AG04450 (cell line): ENCODE results near the gene HMSD. TPM values are rescaled to one million over a fixed set of nuclear protein-coding genes. Genes with fewer than 3 reads are reported as not detected.
"Not testable (repeated sequence)": the region's sequence is repeated elsewhere in the genome, so short reads cannot be mapped to it uniquely, and the experiment has no call there.

Experiments
- CTCF ChIA-PET: fragments of 300-600, 350-600 bp; formaldehyde crosslinking; extraction: SDS; loops from one replicate; lab custom pipeline; 2022; ENCODE audit warnings: antibody characterized with exemption, inconsistent platforms; lab: Charles Lee
- POLR2A ChIA-PET: fragments of 350-600 bp; formaldehyde crosslinking; extraction: SDS; loops from one replicate; lab custom pipeline; 2021; ENCODE audit warnings: antibody characterized with exemption, inconsistent platforms; lab: Yijun Ruan, JAX
- DNase-seq: peaks from one replicate; pipeline ENCODE4 v3.0.0-alpha.2; 2011; ENCODE audit warnings: low read depth, low spot score
- H3K27ac ChIP-seq: one replicate; pipeline ENCODE4 v1.5.1; 2012; ENCODE audit warnings: low read depth, low read length, control low read depth
- H3K27me3 ChIP-seq: one replicate; pipeline ENCODE4 v1.6.0; 2012; ENCODE audit warnings: low read length; ENCODE audit not compliant: control insufficient read depth, insufficient read depth
- H3K4me3 ChIP-seq: 2 replicates; pipeline ENCODE4 v1.5.1; 2011; ENCODE audit warnings: mild to moderate bottlenecking, low read depth, low read length, control low read depth
- H3K9me3 ChIP-seq: 2 replicates; pipeline ENCODE4 v1.5.1; 2012; ENCODE audit warnings: low read length; ENCODE audit not compliant: control insufficient read depth, insufficient read depth
- polyA plus RNA-seq: library from polyadenylated mRNA; depleted of rRNA; stranded (reverse); fragments of >200 nt; gene quantifications from 2 replicates; pipeline ENCODE4 v1.2.3, GENCODE V29; 2011
- TF ChIP-seq, protein P1 (sequence below): IDR thresholded peaks from 2 replicates; pipeline ENCODE4 v1.5.1; 2011; ENCODE audit warnings: low read depth, low read length, control low read depth, inconsistent platforms

HMSD gene
- polyA plus RNA-seq, 1 experiment, result 0.63 TPM

DNA sequence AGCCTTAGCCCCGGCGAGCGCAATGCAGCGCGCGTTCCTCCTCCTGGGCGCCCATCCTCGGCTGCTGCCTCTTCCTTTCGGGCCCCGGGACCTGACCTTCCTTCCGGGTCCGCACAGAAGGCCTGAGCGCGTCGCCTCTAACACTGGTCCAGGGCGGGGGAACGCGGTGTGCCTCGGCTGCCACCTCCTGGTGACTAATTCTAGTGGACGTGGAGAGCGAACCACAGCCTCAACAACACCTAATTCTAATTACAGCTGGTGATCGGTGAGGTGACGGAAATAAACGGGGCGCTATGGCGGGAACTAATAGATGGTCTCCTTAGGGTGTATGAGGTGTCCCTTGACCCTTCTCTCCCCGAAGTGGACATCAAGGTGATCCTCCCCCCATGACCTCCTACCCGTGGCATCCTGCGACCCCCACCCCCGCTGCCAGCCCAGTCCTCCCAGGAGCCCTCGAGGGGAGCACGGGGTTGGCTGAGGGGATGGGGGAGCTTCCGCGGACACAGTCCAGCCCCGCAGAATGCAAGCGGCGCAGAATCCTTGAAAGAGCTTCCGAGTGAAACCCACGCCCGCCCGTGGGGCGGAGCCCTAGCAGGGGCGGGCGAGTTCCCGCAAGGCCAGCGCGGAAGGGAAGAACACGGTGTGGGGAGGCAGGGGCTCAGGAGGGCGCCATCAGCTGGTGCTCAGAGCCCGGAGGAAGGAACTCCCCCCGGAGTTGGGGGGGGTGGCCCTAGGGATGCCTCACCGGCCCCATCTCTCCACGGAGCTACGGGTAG lies 12.8 kb upstream of the HMSD start:
- Histone ChIP-seq H3K4me3 (peak overlapping the region; percentile 68), H3K9me3 (no peaks in the 10 kb centered on the region; the same call in 1 of the 2 replicates), H3K27me3 (peaks cover 12% of the 10 kb centered on the region), H3K27ac (no peak overlapping the region)
- TF ChIP-seq, protein P1, sequence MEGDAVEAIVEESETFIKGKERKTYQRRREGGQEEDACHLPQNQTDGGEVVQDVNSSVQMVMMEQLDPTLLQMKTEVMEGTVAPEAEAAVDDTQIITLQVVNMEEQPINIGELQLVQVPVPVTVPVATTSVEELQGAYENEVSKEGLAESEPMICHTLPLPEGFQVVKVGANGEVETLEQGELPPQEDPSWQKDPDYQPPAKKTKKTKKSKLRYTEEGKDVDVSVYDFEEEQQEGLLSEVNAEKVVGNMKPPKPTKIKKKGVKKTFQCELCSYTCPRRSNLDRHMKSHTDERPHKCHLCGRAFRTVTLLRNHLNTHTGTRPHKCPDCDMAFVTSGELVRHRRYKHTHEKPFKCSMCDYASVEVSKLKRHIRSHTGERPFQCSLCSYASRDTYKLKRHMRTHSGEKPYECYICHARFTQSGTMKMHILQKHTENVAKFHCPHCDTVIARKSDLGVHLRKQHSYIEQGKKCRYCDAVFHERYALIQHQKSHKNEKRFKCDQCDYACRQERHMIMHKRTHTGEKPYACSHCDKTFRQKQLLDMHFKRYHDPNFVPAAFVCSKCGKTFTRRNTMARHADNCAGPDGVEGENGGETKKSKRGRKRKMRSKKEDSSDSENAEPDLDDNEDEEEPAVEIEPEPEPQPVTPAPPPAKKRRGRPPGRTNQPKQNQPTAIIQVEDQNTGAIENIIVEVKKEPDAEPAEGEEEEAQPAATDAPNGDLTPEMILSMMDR, result peak; percentile 70
- ChIA-PET POLR2A (interaction anchor here (0.8 to 1.1 kb wide), 3 partner anchors 12 to 39 kb away, joined by 3 read pairs; partner anchors contain the start of gene SERPINB8), CTCF (interaction anchor here (0.6 to 3.2 kb wide), 32 partner anchors 8 to 427 kb away, joined by 3 to 28 read pairs (median 4); no protein-coding TSS in a partner anchor)
- DNase-seq, result no peak

DNA sequence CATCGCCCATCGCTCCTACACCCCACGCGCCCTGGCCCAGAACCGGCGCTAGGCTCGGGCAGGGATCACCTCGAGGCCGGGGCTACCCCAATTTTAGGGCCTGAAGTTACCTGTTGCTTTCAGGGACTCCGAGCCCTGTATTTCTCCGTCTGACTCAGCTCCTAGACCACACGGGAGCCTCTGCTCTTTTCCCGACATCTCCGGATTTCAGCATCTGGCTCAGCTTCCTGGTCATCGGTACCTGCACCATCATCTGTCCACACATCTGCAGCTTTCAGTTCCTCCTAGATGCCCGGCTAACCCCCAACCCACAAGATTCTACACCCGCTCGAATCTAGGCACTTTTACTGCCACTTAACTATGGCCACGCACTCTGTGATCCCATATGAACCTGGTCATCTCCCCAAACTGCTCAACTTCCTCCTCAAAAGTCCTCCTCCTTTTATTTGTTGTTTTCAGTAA lies 12.1 kb upstream of the HMSD start:
- no peak overlapping the region for H3K27ac ChIP-seq
- H3K9me3 ChIP-seq, result no peaks in the 10 kb centered on the region; the same call in 1 of the 2 replicates
- DNase-seq, result no peak
- TF ChIP-seq, protein P1, result no peak
- peak overlapping the region; percentile 68 for H3K4me3 ChIP-seq
- peaks cover 12% of the 10 kb centered on the region for H3K27me3 ChIP-seq
- POLR2A ChIA-PET, result interaction anchor here (0.8 to 1.1 kb wide), 3 partner anchors 13 to 40 kb away, joined by 3 read pairs; partner anchors contain the start of gene SERPINB8
- CTCF ChIA-PET, result interaction anchor here (0.6 to 3.2 kb wide), 29 partner anchors 9 to 423 kb away, joined by 3 to 28 read pairs (median 5); partner anchors contain the start of gene HMSD

DNA sequence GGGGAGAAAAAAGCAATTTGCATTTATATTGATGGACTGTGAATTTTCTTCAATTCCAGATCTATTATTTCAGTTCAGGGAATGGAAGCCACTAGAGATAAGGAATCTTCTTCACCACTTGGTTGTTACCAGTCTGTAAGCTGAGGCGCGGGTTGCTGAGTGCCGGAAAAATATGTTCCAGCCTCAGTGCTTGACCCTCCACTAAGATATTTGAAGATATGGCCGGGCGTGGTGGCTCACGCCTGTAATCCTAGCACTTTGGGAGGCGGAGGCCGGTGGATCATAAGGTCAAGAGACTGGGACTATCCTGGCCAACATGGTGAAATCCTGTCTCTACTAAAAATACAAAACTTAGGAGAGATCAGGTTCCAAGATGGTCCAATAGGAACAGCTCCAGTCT lies 9.1 kb upstream of the HMSD start:
- no peak for DNase-seq
- H3K27me3 ChIP-seq, result peaks cover 12% of the 10 kb centered on the region
- TF ChIP-seq, protein P1, result no peak
- no peaks in the 10 kb centered on the region; the same call in 1 of the 2 replicates for H3K9me3 ChIP-seq
- ChIA-PET POLR2A (no interaction called here), CTCF (interaction anchor here (1.3 kb wide), 1 partner anchor 23 kb away, joined by 4 read pairs; no protein-coding TSS in a partner anchor)
- H3K27ac ChIP-seq, result no peak overlapping the region
- no peak overlapping the region for H3K4me3 ChIP-seq

DNA sequence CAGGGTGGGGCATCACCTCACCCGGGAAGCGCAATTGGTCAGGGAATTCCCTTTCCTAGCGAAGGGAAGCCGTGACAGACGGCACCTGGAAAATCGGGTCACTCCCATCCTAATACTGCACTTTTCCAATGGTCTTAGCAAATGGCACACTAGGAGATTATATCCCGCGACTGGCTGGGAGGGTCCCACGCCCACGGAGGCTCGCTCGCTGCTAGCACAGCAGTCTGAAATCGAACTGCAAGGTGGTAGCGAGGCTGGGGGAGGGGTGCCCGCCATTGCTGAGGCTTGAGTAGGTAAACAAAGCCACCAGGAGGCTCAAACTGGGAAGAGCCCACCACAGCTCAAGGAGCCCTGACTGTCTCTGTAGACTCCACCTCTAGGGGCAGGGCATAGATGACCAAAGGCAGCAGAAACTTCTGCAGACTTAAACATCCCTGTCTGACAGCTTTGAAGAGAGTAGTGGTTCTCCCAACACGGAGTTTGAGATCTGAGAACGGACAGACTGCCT lies 8.5 kb upstream of the HMSD start:
- H3K27me3 ChIP-seq, result peaks cover 12% of the 10 kb centered on the region
- H3K27ac ChIP-seq, H3K9me3 ChIP-seq, H3K4me3 ChIP-seq, POLR2A ChIA-PET, DNase-seq: not testable (repeated sequence)
- CTCF ChIA-PET, result interaction anchor here (1.3 kb wide), 1 partner anchor 23 kb away, joined by 4 read pairs; no protein-coding TSS in a partner anchor

DNA sequence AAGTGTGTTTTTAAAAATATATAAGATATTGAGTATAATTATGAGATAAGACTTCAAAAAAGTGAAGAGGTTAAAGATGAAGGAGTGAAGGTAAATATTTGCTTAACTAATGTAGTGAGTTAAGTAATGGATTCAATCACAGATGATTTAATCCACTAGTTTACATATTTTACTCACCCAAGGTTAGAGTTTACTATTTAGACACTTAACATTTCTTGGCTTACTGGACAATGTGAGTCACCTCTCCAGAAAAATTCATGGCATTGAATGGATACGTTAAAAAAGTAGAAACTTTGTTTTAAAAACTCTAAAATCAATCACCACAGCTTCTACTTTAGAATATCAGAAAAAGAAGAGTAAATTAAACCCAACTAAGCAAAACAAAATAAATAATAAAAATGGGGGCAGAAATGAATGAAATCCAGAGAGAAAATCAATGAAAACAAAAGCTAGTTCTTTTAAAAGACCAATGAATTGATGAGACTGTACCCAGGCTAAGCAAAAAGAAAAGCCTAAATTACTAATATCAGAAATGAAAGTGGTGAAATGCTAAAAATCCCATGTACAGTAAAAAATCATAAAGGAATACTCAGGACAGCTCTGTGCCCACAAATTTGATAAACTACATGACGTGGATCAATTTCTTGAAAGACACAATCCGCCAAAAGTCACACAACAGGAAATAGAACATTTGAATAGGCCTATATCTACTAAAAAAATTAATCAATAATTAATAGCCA lies 1.9 kb upstream of the HMSD start:
- ChIA-PET POLR2A (no interaction called here), CTCF (interaction anchor here (0.7 to 2.8 kb wide), 3 partner anchors 11 to 32 kb away, joined by 3 to 13 read pairs (median 3); no protein-coding TSS in a partner anchor)
- Histone ChIP-seq H3K9me3 (no peaks in the 10 kb centered on the region), H3K4me3 (no peak overlapping the region), H3K27me3 (no peaks in the 10 kb centered on the region), H3K27ac (no peak overlapping the region)
- TF ChIP-seq, protein P1, result no peak
- DNase-seq, result no peak
